ENCODE data around the gene SH3RF3. TPM values are rescaled to one million over a fixed set of nuclear protein-coding genes. Genes with fewer than 3 reads are reported as not detected.

SH3RF3 gene
- polyA plus RNA-seq, 2 donors, result 1.1 to 1.3 TPM

- 93 to 95% methylated on average over 9 of the region's 9 CpGs for WGBS, 2 donors
- H3K27ac ChIP-seq (ENCODE audit: low read depth in 2 of 2, low read length in 1 of 2), result no peak overlapping the region
- no peaks in the 10 kb centered on the region for H3K27me3 ChIP-seq (ENCODE audit: control insufficient read depth in 1 of 2, insufficient read depth in 2 of 2, low read length in 2 of 2)
- peaks cover 0 to 4% of the 10 kb centered on the region in 2 donors for H3K36me3 ChIP-seq (ENCODE audit: control insufficient read depth in 2 of 2, insufficient read depth in 2 of 2, low read length in 1 of 2)
- H3K9me3 ChIP-seq (ENCODE audit: control insufficient read depth in 2 of 2, insufficient read depth in 1 of 2, low read depth in 1 of 2, low read length in 1 of 2), result no peaks in the 10 kb centered on the region
- H3K4me1 ChIP-seq (ENCODE audit: control insufficient read depth in 2 of 2, insufficient read depth in 2 of 2, low read length in 1 of 2), result peaks cover 0 to 1% of the 10 kb centered on the region in 2 donors
- H3K4me3 ChIP-seq (ENCODE audit: low read depth in 1 of 2, low read length in 2 of 2), result no peak overlapping the region
Measured at GRCh38 chr2:109489296-109489695, 360.3 kb downstream of the SH3RF3 start.

- WGBS, 2 donors, result 72 to 98% methylated on average over 4 of the region's 4 CpGs
- Histone ChIP-seq H3K4me3 (ENCODE audit: low read depth in 1 of 2, low read length in 2 of 2) (no peak overlapping the region), H3K4me1 (ENCODE audit: control insufficient read depth in 2 of 2, insufficient read depth in 2 of 2, low read length in 1 of 2) (peaks cover 3% of the 10 kb centered on the region in 2 donors), H3K36me3 (ENCODE audit: control insufficient read depth in 2 of 2, insufficient read depth in 2 of 2, low read length in 1 of 2) (peaks cover 0 to 4% of the 10 kb centered on the region in 2 donors), H3K27ac (ENCODE audit: low read depth in 2 of 2, low read length in 1 of 2) (no peak overlapping the region), H3K9me3 (ENCODE audit: control insufficient read depth in 2 of 2, insufficient read depth in 1 of 2, low read depth in 1 of 2, low read length in 1 of 2) (no peaks in the 10 kb centered on the region), H3K27me3 (ENCODE audit: control insufficient read depth in 1 of 2, insufficient read depth in 2 of 2, low read length in 2 of 2) (no peaks in the 10 kb centered on the region)
Measured at GRCh38 chr2:109493176-109493935, 364.4 kb downstream of the SH3RF3 start.

- no peaks in the 10 kb centered on the region for H3K9me3 ChIP-seq (ENCODE audit: control insufficient read depth in 2 of 2, insufficient read depth in 1 of 2, low read depth in 1 of 2, low read length in 1 of 2)
- H3K27ac ChIP-seq (ENCODE audit: low read depth in 2 of 2, low read length in 1 of 2), result no peak overlapping the region
- peaks cover 3% of the 10 kb centered on the region in 2 donors for H3K4me1 ChIP-seq (ENCODE audit: control insufficient read depth in 2 of 2, insufficient read depth in 2 of 2, low read length in 1 of 2)
- H3K4me3 ChIP-seq (ENCODE audit: low read depth in 1 of 2, low read length in 2 of 2), result no peak overlapping the region
- WGBS, 2 donors, result 67 to 79% methylated on average over 3 of the region's 3 CpGs
- peaks cover 0 to 4% of the 10 kb centered on the region in 2 donors for H3K36me3 ChIP-seq (ENCODE audit: control insufficient read depth in 2 of 2, insufficient read depth in 2 of 2, low read length in 1 of 2)
- H3K27me3 ChIP-seq (ENCODE audit: control insufficient read depth in 1 of 2, insufficient read depth in 2 of 2, low read length in 2 of 2), result no peaks in the 10 kb centered on the region
Measured at GRCh38 chr2:109494351-109494750, 365.3 kb downstream of the SH3RF3 start.

DNA sequence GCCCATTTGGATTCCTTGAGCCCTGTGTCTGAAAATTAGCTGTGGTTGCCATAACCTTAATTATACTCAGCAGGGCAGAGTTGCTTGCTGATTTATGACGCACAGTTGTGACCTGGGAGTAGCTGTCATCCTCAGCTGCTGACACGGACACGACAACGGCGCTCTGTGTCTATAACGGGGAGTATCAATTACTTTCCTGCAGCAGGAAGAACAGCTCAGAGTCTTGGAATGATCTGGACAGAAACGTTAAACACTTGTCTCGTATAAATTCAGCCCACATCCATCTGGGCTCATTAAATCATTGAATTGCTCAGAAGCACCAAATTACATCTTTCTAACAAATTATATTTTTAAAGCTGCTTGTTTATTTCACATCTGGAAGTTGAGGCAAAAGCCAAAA lies 368.5 kb downstream of the SH3RF3 start:
- H3K9me3 ChIP-seq (ENCODE audit: control insufficient read depth in 2 of 2, insufficient read depth in 1 of 2, low read depth in 1 of 2, low read length in 1 of 2), result no peaks in the 10 kb centered on the region
- H3K27me3 ChIP-seq (ENCODE audit: control insufficient read depth in 1 of 2, insufficient read depth in 2 of 2, low read length in 2 of 2), result no peaks in the 10 kb centered on the region
- WGBS, 2 donors, result 62 to 68% methylated on average over 8 of the region's 8 CpGs
- H3K36me3 ChIP-seq (ENCODE audit: control insufficient read depth in 2 of 2, insufficient read depth in 2 of 2, low read length in 1 of 2), result peaks cover 0 to 6% of the 10 kb centered on the region in 2 donors
- peaks cover 3% of the 10 kb centered on the region in 2 donors for H3K4me1 ChIP-seq (ENCODE audit: control insufficient read depth in 2 of 2, insufficient read depth in 2 of 2, low read length in 1 of 2)
- no peak overlapping the region for H3K27ac ChIP-seq (ENCODE audit: low read depth in 2 of 2, low read length in 1 of 2)
- no peak overlapping the region for H3K4me3 ChIP-seq (ENCODE audit: low read depth in 1 of 2, low read length in 2 of 2)

GRCh38 chr2:109497911-109498870 lies 369.2 kb downstream of the SH3RF3 start:
- H3K9me3 ChIP-seq (ENCODE audit: control insufficient read depth in 2 of 2, insufficient read depth in 1 of 2, low read depth in 1 of 2, low read length in 1 of 2), result no peaks in the 10 kb centered on the region
- 66 to 76% methylated on average over 19 of the region's 19 CpGs for WGBS, 2 donors
- H3K4me3 ChIP-seq (ENCODE audit: low read depth in 1 of 2, low read length in 2 of 2), result no peak overlapping the region
- peaks cover 0 to 2% of the 10 kb centered on the region in 2 donors for H3K36me3 ChIP-seq (ENCODE audit: control insufficient read depth in 2 of 2, insufficient read depth in 2 of 2, low read length in 1 of 2)
- H3K4me1 ChIP-seq (ENCODE audit: control insufficient read depth in 2 of 2, insufficient read depth in 2 of 2, low read length in 1 of 2), result peaks cover 3% of the 10 kb centered on the region in 2 donors
- H3K27ac ChIP-seq (ENCODE audit: low read depth in 2 of 2, low read length in 1 of 2), result no peak overlapping the region
- H3K27me3 ChIP-seq (ENCODE audit: control insufficient read depth in 1 of 2, insufficient read depth in 2 of 2, low read length in 2 of 2), result no peaks in the 10 kb centered on the region

GRCh38 chr2:109498906-109499305 lies 369.9 kb downstream of the SH3RF3 start:
- Histone ChIP-seq H3K27ac (ENCODE audit: low read depth in 2 of 2, low read length in 1 of 2) (no peak overlapping the region), H3K9me3 (ENCODE audit: control insufficient read depth in 2 of 2, insufficient read depth in 1 of 2, low read depth in 1 of 2, low read length in 1 of 2) (no peaks in the 10 kb centered on the region), H3K36me3 (ENCODE audit: control insufficient read depth in 2 of 2, insufficient read depth in 2 of 2, low read length in 1 of 2) (peaks cover 0 to 2% of the 10 kb centered on the region in 2 donors), H3K4me3 (ENCODE audit: low read depth in 1 of 2, low read length in 2 of 2) (no peak overlapping the region), H3K4me1 (ENCODE audit: control insufficient read depth in 2 of 2, insufficient read depth in 2 of 2, low read length in 1 of 2) (peaks cover 3% of the 10 kb centered on the region in 2 donors), H3K27me3 (ENCODE audit: control insufficient read depth in 1 of 2, insufficient read depth in 2 of 2, low read length in 2 of 2) (no peaks in the 10 kb centered on the region)
- 90 to 92% methylated on average over 15 of the region's 15 CpGs for WGBS, 2 donors

GRCh38 chr2:109499566-109499965 lies 370.6 kb downstream of the SH3RF3 start:
- Histone ChIP-seq H3K27ac (ENCODE audit: low read depth in 2 of 2, low read length in 1 of 2) (no peak overlapping the region), H3K4me3 (ENCODE audit: low read depth in 1 of 2, low read length in 2 of 2) (no peak overlapping the region), H3K27me3 (ENCODE audit: control insufficient read depth in 1 of 2, insufficient read depth in 2 of 2, low read length in 2 of 2) (no peaks in the 10 kb centered on the region), H3K4me1 (ENCODE audit: control insufficient read depth in 2 of 2, insufficient read depth in 2 of 2, low read length in 1 of 2) (peaks cover 0 to 1% of the 10 kb centered on the region in 2 donors), H3K36me3 (ENCODE audit: control insufficient read depth in 2 of 2, insufficient read depth in 2 of 2, low read length in 1 of 2) (peaks cover 0 to 2% of the 10 kb centered on the region in 2 donors), H3K9me3 (ENCODE audit: control insufficient read depth in 2 of 2, insufficient read depth in 1 of 2, low read depth in 1 of 2, low read length in 1 of 2) (no peaks in the 10 kb centered on the region)
- 46 to 48% methylated on average over 5 of the region's 5 CpGs for WGBS, 2 donors

DNA sequence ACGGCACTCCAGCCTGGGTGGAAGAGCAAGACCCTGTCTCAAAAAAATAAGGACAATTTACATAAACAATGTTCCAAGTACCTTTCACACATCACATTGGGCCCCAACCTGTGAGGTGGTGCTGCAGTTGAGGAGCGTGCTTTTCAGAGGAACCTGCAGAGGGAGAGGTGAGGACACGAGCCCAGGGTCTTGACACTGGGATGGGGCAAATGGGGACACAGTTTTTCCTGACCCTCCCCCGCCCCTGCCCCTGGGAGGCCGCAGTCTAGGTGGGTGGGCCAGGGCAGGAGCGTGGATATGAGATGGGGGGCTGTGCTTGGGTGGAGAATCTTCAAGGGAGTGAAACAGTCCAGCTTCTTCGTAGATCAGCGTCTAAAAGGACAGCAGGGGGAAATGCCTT lies 371.9 kb downstream of the SH3RF3 start:
- no peak overlapping the region for H3K4me3 ChIP-seq (ENCODE audit: low read depth in 1 of 2, low read length in 2 of 2)
- H3K9me3 ChIP-seq (ENCODE audit: control insufficient read depth in 2 of 2, insufficient read depth in 1 of 2, low read depth in 1 of 2, low read length in 1 of 2), result no peaks in the 10 kb centered on the region
- no peaks in the 10 kb centered on the region for H3K4me1 ChIP-seq (ENCODE audit: control insufficient read depth in 2 of 2, insufficient read depth in 2 of 2, low read length in 1 of 2)
- H3K27ac ChIP-seq (ENCODE audit: low read depth in 2 of 2, low read length in 1 of 2), result no peak overlapping the region
- no peaks in the 10 kb centered on the region for H3K27me3 ChIP-seq (ENCODE audit: control insufficient read depth in 1 of 2, insufficient read depth in 2 of 2, low read length in 2 of 2)
- peaks cover 0 to 2% of the 10 kb centered on the region in 2 donors for H3K36me3 ChIP-seq (ENCODE audit: control insufficient read depth in 2 of 2, insufficient read depth in 2 of 2, low read length in 1 of 2)
- WGBS, 2 donors, result 86 to 94% methylated on average over 8 of the region's 8 CpGs

DNA sequence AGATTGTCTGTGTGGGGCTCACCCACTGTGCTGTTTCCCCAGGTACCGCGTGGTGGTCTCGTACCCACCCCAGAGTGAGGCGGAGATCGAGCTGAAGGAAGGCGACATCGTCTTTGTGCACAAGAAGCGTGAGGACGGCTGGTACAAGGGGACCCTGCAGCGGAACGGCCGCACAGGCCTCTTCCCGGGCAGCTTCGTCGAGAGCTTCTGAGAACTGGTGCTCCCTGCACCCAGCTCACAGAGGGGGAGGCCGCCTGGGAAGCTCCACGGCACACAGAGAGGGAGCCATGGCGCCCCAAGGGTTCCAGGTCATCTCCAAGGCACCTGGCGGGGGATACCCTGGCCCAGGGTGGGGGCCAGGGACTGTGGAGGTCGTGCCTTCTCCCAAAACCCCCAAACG lies 372.5 kb downstream of the SH3RF3 start:
- 92 to 93% methylated on average over 21 of the region's 21 CpGs for WGBS, 2 donors

More for the DNA sequence above, 372.5 kb downstream of the SH3RF3 start:
- Histone ChIP-seq H3K27me3 (ENCODE audit: control insufficient read depth in 1 of 2, insufficient read depth in 2 of 2, low read length in 2 of 2) (no peaks in the 10 kb centered on the region), H3K4me3 (ENCODE audit: low read depth in 1 of 2, low read length in 2 of 2) (no peak overlapping the region), H3K27ac (ENCODE audit: low read depth in 2 of 2, low read length in 1 of 2) (no peak overlapping the region), H3K9me3 (ENCODE audit: control insufficient read depth in 2 of 2, insufficient read depth in 1 of 2, low read depth in 1 of 2, low read length in 1 of 2) (no peaks in the 10 kb centered on the region), H3K4me1 (ENCODE audit: control insufficient read depth in 2 of 2, insufficient read depth in 2 of 2, low read length in 1 of 2) (no peaks in the 10 kb centered on the region), H3K36me3 (ENCODE audit: control insufficient read depth in 2 of 2, insufficient read depth in 2 of 2, low read length in 1 of 2) (peaks cover 0 to 2% of the 10 kb centered on the region in 2 donors)
